ENCODE measurements around the gene ANGPTL4.

DNA sequence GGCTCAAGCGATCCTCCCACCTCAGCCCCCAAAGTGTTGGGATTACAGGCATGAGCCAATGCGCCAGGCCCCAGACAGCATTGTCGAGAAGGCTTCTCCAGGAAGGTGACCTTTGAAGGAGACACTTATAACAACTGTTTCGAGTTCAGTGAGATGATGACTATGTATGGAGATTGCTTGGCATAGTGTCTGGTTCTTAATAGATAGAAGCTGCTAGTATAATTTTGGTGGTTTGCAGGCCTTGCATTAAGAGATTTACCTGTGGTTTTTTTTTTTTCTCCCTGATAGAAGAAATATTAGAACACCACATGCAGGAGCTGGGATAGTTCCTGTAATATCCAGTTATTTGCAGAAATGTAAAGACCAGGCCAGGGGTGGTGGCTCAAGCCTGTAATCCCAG, 52.8 kb downstream of the ANGPTL4 start:
- TF ChIP-seq POLR2AphosphoS5 (IDR thresholded peaks at IDR 0.05) (no peak), POLR2A (IDR thresholded peaks at IDR 0.05) (no peak)
- TF ChIP-seq, protein P1, sequence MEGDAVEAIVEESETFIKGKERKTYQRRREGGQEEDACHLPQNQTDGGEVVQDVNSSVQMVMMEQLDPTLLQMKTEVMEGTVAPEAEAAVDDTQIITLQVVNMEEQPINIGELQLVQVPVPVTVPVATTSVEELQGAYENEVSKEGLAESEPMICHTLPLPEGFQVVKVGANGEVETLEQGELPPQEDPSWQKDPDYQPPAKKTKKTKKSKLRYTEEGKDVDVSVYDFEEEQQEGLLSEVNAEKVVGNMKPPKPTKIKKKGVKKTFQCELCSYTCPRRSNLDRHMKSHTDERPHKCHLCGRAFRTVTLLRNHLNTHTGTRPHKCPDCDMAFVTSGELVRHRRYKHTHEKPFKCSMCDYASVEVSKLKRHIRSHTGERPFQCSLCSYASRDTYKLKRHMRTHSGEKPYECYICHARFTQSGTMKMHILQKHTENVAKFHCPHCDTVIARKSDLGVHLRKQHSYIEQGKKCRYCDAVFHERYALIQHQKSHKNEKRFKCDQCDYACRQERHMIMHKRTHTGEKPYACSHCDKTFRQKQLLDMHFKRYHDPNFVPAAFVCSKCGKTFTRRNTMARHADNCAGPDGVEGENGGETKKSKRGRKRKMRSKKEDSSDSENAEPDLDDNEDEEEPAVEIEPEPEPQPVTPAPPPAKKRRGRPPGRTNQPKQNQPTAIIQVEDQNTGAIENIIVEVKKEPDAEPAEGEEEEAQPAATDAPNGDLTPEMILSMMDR (IDR thresholded peaks at IDR 0.05), result no peak

All from breast epithelium (tissue), 3 donors.